CD4-positive, alpha-beta T cell treated with Interleukin-12 subunit alpha and Interleukin-12 subunit beta, for 1 hour (primary cell): Measurements from ENCODE around the gene WWOX.

Source experiments
- DNase-seq: peaks from one replicate; pipeline ENCODE4 v3.0.0-alpha.2; 2020

Gene WWOX

DNA sequence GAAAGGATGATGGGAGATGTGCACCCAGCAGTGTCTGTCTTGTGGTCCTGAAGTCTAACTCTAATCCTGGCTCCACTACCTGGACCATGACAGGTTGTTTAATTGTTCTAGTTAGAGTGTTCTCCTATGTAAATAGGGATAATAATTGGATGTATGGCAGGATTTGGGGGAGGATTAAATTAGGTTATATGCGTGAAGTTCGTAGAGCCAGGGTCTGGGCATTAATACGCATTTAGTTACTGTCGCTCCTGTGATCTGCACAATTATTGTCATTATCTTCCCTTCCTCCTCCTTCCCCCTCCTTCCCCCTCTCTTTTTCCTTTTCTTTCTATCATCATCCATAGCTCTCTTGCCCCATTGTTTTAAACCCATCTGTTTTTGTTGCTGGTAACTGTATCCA lies 210.3 kb downstream of the WWOX start:
- DNase-seq: no peak

DNA sequence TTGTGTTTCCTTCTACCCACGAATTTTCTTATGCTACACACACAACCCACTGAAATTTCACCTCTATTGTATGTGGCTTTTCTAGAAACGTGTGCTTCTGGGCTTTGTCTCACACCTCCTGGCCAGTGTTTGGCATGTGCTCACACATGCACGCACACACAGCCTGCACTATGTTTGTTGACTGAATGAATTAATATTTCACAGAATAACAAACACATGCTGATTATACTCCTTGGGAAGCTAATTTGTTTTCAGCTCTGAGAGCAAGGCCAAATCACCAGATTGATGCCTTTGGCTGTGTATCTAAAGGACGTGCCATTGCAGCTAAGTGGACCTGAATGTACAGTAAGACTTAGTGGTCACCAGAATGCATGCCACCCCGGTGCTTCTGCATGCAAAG lies 210.7 kb downstream of the WWOX start:
- no peak for DNase-seq

DNA sequence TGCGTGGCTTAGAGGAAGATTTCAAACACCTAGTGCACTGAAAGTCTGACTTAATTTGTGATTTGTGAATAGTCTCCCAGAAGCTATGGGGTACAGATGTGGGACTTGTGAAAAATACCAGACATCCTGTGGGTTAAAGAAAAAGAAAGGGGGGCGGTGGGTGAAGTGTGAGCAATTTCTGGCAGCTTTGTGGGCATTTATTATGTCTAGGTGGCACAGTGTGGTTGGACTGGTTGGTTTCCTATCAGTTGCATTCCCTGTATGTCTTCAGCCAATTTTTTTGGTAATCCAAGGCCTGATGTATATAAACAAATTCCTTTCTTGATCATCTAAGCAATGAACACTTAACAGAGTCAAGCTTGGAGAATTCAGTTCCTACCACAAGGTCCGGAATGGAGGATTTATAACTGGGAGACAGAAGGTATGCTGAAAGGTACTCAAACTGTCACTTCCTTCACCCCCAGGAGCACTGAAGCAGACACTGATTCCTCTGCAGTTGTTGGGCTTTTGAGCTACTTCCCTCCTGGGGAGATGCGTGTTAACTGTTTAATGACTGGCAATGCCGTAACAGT lies 211.6 kb downstream of the WWOX start:
- no peak for DNase-seq

DNA sequence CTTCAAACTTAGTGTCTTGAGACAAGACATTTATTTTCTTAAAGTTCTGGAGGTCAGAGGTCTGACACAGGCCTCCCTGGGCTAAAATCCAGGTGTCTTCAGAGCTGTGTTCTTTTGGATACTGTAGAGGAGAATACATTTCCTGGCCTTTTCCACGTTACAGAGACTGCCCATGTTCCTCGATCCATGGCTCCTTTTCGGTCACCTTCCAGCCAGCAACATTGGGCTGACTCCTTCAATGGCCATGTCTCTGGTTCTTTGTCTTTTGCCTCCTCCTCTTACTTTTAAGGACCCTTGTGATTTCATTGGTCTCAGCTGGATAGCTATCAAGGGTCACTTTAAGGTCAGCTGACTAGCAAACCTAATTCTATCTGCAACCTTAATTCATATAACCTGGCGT lies 212.4 kb downstream of the WWOX start:
- no peak for DNase-seq

DNA sequence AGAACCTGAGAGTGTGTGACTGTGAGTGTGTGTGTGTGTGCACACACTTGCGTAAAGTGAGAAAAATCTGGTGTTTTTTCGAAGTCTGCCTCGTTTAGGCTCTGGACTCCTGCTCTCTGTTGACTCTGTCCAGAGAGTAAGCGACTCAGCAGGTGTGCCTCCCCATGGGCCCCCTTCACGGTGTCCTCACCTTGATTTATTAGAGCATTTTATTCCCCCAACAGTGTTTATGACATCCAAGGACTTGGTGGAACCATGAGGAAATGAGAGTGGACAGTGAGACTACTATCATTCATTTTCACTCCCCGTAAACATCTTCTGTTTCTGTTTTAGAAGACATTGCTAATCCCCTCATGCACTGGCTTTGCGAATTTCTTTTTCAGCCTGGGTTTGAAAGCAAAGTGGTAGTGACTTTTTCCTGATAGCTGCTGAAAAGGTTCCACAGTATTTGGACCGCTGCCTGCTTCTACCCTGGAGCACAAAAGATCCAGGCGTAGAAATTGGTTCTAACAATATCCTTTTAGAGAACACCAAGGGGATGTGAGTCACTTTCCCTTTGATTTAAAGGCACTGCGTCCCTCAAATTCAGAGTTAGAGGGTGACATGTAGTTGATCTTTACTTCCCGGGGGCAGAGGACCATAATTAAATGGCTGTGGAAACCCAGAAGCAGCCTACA lies 218.2 kb downstream of the WWOX start:
- no peak for DNase-seq

DNA sequence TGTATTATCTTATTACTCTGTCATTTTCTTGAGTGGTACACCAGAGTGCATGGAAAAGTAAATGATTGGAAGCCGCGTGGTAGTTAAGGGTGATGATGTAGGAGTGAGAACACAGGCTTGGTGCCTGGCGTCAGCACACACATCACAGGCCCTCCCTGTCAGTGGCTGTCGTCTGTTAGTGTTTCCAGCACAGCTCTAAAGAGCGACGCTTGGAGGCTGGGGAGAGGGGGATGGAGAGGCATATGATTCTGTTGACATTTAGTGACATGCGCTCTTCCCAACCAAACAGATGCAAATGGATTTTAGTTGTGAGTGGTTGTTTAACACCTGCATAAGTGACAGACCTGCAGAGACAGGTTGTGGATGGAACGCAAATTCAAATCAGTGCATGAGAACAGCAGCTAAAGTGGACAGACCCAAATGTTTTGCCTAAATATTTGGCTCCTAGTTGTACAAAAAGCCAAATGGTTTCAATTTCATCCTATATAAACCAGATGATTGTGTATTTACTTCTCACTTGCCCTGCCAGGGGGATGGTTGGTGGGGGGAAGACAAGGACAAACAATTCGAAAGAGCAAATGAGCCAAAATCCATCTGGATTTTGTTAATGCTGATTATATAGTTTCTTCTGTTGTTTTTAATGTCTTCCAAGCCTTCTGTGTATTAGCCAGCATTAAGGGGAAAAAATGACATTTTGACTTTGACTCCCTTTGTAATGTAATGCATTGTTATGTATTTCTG lies 222.3 kb downstream of the WWOX start:
- DNase-seq: no peak

DNA sequence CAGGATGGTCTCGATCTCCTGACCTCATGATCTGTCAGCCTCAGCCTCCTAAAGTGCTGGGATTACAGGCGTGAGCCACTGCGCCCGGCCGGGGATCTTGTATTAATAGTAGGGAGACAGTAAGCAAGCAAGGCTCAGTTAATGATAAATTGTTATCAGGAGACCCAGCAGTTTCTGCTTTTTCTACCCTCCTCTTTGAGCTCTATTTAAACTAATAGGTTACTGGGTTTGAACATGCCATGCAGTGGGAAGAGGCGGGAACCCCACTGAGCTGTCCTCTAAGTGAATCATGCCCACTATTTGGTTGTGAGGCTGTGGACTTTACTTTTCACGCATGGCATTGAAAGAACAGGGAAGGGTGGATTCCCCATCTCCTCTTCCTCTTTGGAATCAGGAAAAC lies 223.9 kb downstream of the WWOX start:
- no peak for DNase-seq

DNA sequence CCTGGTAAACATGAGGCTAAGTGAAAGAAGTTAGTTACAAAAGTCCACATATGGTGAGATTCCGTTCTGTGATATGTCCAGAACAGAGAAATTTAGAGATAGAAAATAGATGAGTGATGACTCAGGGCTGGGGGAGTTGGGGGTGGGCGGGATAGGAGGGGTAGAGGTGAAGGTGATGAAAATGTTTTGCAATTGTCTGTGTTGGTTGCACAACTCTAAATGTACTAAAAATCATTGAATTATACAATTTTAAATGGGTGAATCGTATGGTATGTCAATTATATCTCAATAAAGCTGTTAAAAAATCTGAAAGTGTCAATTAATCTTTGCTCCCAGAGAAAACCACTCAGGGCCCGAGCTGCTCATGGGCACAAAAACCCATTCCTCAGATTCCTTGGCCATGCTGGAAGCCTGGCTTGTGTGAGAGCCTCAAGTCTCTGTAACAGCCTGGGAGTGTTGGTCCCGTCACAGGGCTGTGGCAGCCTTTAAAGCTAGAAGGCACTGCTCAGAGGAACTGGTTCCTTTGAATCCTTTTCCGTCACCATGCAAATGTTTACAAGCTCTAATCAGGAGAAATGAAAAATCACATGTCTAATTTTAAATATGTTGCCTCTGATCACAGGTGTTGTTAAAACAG lies 225.3 kb downstream of the WWOX start:
- DNase-seq: no peak

DNA sequence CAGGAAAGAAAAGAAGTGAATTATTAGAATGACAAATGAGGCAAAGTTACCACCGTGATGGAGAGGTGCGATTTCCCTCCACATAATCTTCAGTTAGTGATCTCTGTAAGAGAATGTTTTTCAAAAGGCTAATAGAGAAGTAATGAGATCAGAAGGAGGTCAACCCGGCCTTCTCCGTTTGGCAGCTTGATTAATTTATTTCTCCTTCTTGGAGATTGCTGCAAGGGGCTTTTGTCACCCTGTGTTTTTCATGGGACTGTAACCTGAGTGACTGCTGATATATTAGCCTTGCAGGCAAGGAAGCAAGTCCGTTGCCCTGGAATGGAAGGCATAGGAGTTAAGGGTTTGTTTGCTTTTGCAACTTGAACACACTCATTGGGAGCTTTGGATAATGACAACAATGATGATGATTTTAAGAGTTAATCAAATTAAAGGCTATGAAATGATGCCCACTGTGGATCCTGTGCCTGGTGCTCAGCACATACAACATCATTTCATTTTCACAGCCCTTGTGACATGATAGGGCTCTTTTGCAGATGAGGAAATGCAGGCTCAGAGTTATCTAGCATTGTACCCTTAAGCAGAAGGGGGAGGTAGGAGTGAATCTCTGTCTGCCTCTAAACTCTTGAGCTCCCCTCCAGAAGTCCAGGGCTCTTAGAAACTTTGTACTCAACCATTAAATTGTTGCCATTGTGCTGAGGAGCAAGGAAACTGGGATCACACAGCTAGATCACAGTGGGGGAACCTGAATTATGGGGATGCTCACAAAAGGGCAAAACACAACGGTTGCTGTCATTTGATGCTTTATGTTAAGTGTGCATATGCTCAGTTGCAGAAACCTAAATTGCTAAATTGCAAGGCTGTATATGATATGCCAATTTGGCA lies 226.3 kb downstream of the WWOX start:
- DNase-seq: no peak

DNA sequence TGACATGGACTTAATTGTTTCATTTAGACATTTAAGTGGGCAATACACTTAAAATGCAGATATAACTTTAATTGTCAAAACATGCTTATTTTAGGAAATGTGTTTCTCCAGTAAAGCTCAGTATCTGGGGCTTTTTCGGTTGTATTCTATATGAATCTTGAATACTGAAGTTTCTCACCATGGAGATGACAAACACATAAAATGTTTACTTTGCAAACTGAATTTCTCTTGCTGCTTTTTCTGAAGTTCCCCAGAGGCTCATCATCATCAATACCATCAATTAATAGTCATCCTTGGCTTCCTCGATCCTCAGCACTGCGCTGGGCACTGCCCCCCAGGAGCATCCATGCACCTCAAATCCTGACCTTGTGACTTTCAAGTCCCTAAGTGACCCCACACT lies 227.3 kb downstream of the WWOX start:
- DNase-seq: no peak

DNA sequence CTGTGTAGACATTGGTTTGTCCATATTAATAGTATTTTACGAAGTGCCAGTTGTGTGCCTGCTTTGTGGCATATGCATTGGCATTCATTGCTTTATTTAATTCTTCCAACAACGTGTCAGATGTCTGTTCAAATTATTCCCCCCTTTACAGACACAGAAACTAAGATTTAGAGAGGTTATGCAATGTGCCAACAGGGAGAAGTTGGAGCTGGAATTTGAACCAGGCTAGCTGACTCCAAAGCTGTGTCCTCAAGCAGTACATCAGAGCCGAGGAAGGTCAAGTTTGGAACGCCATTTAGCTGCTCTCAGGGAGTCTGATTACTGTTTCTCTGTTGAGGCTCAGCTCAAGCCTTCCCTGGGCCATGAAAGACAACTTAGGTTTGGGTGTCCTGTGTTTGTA lies 232.3 kb downstream of the WWOX start:
- DNase-seq: no peak

DNA sequence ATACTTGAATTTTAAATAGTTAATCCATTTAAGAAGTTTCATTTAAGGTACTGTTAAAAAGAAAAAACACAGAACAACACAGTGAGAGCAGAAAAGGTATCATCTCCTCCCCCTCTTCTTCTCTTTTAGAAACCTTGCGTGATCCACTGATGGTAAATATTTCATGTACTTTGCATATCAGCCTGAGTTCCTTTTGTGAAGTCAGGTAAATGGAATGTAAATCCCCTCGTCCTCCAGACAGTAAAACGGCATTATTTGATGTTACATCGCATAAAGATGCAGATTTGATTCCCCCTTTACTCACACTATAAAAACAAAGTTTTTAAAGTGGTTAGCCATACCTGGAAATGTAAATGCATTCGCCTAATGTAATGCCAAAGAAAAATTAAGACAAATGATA lies 234.4 kb downstream of the WWOX start:
- DNase-seq: no peak

DNA sequence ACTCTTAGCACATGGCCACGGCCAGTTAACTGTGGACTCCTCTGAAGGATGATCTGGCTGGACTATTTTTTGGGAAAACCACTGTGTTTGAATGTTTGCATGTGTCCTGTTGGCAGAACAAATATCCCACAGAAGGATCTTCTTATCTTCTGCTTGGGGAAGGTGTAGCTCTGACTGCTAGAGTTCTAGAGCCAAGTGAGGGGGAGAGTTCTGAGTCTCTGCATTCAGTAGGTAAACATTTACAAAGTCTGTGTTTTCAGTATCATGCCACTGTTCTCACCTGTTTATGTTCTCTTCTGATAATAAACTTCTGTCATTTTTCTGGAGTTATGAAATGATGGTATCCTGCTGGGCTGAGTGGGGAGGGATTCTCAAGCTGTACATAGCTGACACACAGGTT lies 241.1 kb downstream of the WWOX start:
- no peak for DNase-seq

DNA sequence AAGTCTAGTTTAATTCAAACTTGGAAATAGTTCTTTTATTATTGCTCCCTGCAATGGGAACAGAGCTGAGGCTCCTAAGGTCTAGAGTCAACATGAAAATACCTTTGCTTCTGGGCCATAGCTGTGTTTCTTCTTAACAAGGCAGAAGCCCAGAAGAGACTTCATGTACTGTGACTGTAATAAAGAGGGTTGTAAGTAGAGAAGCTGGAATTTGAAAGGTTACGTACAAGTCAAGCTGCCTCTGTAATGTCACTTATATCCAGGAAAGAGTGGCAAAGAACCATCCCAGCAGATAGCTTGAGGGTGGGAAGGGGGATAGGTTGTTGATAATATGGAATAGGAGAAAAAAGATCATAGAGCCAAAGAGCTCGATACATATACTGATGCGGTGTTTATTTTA lies 248.6 kb downstream of the WWOX start:
- DNase-seq: no peak

DNA sequence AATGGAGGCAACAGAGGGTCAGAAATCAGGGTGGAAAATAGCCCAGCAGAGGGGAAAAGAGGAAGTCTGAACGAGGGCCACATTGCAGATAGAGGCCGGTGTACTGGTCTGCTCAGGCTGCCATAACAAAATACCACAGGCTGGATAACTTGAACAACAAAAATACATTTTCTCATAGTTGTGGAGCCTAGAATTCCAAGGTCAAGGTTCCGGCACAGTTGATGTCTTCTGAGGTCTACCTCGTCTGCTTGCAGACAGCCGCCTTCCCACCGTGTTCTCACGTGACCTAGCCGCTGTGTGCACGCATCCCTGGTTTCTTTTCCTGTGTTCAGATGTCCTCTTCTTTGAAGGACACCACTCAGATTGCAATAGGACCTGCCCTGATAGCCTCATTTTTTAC lies 249.4 kb downstream of the WWOX start:
- DNase-seq: no peak

DNA sequence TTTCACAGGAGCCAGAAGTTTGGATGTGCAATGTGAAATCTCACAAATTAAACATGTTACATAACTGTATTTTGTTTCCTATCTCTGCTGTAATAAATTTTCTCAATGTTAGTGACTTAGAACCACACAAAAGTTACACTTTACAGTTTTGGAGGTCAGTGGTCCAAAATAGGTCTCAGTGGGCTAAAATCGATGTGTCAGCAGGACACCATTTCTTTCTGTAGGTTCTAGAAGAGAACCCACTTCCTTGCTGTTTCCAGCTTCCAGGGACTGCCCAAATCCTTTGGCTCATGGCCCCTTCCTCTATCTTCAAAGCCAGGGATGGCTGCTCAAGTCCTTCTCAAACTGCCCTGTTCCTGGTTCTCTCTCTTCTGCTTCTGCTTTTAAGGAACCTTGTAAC lies 252.7 kb downstream of the WWOX start:
- no peak for DNase-seq

DNA sequence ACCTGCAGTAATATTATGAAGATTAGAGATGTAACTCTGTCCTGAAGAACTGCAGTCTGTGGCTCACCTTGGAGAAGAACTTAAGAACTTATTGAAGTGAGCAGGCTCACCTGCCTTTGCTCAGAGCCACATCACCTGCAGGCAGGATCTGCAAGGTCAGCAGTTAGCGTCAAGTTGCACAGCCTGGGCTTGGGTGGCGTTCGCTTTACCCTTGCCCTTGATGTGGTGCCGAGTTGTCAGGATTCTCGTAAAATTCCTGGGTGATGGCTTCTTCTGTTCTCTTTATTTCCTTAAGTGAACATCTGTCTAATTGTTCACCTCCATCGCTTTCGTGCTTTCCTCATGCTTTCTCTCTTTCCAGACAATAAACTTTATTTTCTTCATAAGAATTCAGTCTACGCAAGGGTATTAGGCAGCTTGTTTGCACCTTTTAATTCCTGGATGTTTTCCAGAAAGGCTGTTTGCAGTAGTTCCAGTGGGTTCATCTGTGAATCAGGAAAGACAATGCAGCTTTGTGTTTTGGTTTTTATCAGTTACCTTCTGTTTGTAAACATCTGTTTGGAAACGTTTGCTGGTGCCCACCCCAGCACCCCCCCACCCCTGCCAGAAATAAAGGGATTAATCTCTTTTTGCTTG lies 254.3 kb downstream of the WWOX start:
- DNase-seq: no peak

DNA sequence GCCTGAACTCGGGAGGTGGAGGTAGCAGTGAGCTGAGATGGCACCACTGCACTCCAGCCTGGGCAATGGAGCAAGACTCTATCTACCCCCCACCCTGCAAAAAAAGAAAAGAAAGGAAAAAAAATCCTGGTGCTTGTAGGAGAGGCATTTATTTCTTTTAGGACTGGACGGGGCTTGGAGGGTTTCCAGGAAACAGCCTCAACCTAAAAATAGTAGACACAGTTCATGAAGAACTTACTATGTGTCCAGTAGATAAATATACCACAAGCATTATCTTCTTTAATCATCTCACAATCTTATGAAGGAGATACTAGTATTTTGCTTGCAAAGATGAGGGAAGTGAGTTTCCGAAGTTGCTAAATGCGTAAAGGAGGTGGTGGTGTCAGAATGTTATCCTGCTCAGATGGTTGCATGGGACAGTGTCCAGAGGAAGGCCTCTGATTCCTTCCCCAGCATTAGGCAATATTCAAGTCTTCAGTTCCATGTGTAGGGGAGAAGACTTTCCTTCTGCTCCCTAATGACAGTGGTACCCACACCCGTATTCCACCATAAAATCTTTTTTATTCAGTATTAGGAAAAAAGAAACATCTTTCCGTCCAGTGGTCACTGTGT lies 263.2 kb downstream of the WWOX start:
- DNase-seq: no peak

DNA sequence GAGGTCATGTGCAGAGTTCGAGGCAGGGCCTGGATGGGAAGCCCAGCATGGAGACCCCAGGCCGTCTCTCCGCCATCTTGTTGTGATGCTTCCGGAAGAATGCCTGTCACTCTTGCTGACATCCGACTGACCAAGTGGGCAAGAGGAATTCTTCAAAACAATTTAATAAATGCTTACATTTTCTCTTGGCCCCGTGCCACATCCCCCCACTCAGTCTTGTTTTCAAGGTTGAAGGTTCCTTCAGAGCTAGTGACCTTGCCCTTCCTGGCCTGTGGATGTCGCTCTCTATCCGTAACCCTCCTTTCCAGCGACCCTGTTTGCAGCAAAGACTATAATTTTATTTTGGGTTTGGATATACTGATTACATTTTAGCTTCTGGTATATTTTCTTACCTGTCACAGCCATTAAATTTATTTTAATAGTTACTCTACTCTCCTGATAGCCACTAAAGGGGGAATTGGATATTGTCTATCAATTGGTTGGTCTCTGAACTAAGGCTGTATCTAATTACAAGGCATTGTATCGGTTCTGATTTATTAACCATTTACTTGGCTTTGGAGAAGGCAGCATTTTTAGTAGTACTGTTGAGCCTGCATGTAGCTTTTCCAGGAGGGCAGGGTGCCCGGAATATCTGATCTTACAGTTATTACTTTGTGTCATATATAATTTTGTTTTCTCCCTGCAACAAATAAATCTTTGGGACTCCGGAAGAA lies 264.5 kb downstream of the WWOX start:
- no peak for DNase-seq

DNA sequence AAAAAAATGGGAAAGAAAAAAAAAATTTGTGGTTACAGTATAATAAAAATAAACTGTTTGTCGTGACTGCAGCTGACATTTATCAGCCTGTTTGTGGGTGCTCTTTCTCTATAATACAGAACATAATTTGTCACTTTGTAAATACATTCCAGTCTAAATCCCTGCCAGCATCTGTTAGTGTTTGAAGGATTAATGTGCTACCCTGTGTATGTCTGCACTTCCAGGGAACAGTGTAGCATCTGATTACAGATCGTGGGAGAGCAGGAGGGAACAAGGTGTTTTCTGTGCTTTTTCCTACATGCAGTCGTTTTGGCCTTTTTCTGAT lies 265.1 kb downstream of the WWOX start:
- no peak for DNase-seq

DNA sequence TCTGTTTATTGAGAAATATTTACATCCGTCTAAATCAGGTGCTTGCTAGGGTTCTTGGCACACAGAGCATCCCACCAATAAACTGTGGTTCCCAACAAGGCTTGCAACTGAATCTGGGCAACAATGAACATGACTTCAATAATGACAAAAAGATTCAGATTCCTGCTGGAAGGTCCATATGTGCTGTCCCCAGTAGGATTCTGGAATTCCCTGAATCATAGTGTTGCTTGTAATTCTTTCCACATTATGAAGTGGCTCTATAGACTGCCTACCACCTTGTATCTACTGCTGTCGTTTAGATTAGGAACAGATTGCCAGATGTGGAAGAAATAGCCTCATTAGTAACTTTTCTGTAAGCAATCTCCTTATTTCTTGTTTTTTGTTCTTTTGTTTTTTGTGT lies 265.9 kb downstream of the WWOX start:
- no peak for DNase-seq
